HUES6 (cell line): ENCODE results near the gene FBXW8.

ENCODE experiments used
- H3K27ac ChIP-seq: 2 replicates; pipeline ENCODE4 v1.7.0; 2013; ENCODE audit warnings: low read depth, mild to moderate bottlenecking, low read length, inconsistent platforms
- H3K27me3 ChIP-seq: 2 replicates; pipeline ENCODE4 v1.6.1; 2013; ENCODE audit warnings: low read length; ENCODE audit not compliant: control insufficient read depth, insufficient read depth
- H3K36me3 ChIP-seq: 2 replicates; pipeline ENCODE4 v1.6.1; 2013; ENCODE audit warnings: low read length; ENCODE audit not compliant: control insufficient read depth, insufficient read depth
- H3K4me1 ChIP-seq: 2 replicates; pipeline ENCODE4 v1.6.1; 2013; ENCODE audit warnings: low read length; ENCODE audit not compliant: control insufficient read depth, insufficient read depth
- H3K4me3 ChIP-seq: 2 replicates; pipeline ENCODE4 v1.5.1; 2013; ENCODE audit warnings: low read depth, low read length
- H3K9ac ChIP-seq: one replicate; pipeline ENCODE4 v1.6.1; 2013; ENCODE audit warnings: mild to moderate bottlenecking, low read length
- H3K9me3 ChIP-seq: 2 replicates; pipeline ENCODE4 v1.6.1; 2013; ENCODE audit warnings: low read depth, low read length; ENCODE audit not compliant: control insufficient read depth, insufficient read depth

FBXW8 gene

DNA sequence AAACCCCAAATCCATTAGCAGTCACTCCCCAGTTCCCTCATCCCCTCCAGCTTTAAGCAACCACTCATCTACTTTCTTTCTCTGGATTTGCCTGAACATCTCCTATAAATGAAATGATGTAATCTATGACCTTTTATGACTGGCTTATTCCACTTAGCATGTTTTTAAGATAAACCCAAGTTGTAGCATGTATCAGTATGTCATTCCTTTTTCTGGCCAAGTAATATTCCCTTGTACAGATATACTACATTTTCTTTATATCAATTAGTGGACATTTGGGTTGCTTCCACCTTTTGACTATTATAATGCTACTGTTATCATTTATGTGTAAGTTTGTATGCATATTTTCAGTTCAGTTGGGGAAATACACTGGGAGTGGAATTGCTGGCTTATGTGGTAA lies 105.1 kb downstream of the FBXW8 start:
- Histone ChIP-seq H3K4me1 (peaks cover 7% of the 10 kb centered on the region; the same call in 1 of the 2 replicates), H3K27ac (no peak overlapping the region), H3K9me3 (peaks cover 6% of the 10 kb centered on the region; the same call in 1 of the 2 replicates), H3K9ac (no peak overlapping the region), H3K36me3 (peaks cover 31% of the 10 kb centered on the region), H3K4me3 (no peak overlapping the region), H3K27me3 (no peaks in the 10 kb centered on the region)

DNA sequence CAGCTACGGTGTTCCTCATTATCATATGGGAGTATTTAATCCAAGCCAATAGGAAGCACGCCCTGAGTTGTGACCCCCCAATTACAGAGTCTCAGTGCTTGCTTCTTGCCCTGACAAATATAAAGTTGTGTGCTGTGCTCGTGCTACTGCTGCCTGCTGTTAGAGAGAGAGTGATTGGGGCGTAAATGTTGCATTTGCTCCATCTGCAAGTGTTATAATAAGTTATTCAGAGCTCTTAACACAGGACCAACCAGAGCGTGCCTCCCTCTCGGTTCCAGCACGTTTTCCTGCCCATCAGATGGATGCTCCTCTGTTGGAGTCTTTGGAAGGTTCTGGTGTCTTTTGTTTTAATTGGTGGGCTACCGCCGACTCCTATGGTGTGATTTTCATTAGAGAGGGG lies 107.1 kb downstream of the FBXW8 start:
- H3K27me3 ChIP-seq, result no peaks in the 10 kb centered on the region
- no peak overlapping the region for H3K4me3 ChIP-seq
- peaks cover 6% of the 10 kb centered on the region; the same call in 1 of the 2 replicates for H3K9me3 ChIP-seq
- no peaks in the 10 kb centered on the region for H3K4me1 ChIP-seq
- no peak overlapping the region for H3K27ac ChIP-seq
- peaks cover 31% of the 10 kb centered on the region for H3K36me3 ChIP-seq
- no peak overlapping the region for H3K9ac ChIP-seq

DNA sequence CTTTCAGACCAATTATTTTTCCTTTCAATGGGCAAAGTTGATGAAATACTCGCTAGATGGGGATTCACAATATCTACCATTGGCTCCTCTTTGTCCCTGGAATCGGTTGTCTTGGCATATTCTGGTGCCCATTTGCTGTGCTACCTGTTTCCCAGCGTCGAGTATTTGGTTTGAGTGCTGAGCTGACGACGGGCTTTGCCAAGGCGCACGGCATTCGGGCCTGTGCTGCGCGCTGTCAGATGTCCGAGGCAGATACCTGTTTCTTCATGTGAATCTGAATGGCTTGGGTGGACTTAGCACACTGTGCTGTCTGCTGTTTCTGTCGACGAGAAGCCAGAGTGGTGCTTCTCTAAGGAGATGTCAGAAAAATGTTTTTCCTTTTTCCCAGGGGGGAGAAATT lies 107.5 kb downstream of the FBXW8 start:
- no peak overlapping the region for H3K9ac ChIP-seq
- peaks cover 6% of the 10 kb centered on the region; the same call in 1 of the 2 replicates for H3K9me3 ChIP-seq
- H3K36me3 ChIP-seq, result peaks cover 26% of the 10 kb centered on the region
- no peak overlapping the region for H3K4me3 ChIP-seq
- H3K4me1 ChIP-seq, result no peaks in the 10 kb centered on the region
- no peaks in the 10 kb centered on the region for H3K27me3 ChIP-seq
- H3K27ac ChIP-seq, result no peak overlapping the region

DNA sequence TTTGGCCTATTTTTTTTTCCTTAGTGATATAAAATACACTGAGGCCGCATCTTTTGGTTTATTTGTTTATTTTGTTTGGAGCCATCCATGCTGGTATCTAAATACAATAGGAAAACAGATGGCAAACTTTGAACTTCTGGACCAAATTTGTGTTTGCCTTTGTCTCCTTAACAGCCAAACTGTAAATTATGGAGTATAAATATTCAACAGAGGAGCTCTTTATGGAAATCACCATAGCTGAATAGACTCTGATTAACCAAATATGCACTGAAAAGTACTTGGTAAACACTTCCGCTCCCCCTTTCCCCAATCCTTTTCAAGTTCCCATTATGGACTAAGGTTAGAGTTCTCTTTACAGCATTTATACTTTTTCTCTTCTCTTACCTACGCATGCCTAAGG lies 107.9 kb downstream of the FBXW8 start:
- Histone ChIP-seq H3K9me3 (peaks cover 6% of the 10 kb centered on the region; the same call in 1 of the 2 replicates), H3K4me1 (no peaks in the 10 kb centered on the region), H3K27ac (no peak overlapping the region), H3K36me3 (peaks cover 27% of the 10 kb centered on the region), H3K4me3 (no peak overlapping the region), H3K9ac (no peak overlapping the region), H3K27me3 (no peaks in the 10 kb centered on the region)

DNA sequence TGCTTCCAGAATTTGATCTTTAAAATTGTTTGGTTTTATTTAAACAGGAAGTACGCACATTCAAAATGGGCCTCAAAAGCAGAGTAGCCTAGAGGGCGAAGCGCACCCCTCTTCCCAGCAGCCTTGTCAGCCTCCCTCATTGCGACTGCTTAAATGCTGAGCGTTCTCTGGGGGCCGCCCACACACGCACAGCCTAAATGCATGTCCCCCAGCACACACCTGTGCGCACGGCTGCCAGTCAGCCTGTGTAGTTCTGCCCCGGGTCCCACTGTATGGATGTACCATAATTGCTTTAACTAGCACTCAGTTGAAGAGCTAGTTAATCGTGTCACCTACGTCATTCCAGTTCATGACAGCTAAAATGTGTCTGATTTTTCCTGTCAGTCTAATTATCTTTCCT lies 109.1 kb downstream of the FBXW8 start:
- H3K36me3 ChIP-seq, result peaks cover 30% of the 10 kb centered on the region
- no peak overlapping the region for H3K4me3 ChIP-seq
- H3K9ac ChIP-seq, result no peak overlapping the region
- H3K9me3 ChIP-seq, result no peaks in the 10 kb centered on the region; the same call in 1 of the 2 replicates
- no peaks in the 10 kb centered on the region for H3K4me1 ChIP-seq
- H3K27me3 ChIP-seq, result no peaks in the 10 kb centered on the region
- H3K27ac ChIP-seq, result no peak overlapping the region

DNA sequence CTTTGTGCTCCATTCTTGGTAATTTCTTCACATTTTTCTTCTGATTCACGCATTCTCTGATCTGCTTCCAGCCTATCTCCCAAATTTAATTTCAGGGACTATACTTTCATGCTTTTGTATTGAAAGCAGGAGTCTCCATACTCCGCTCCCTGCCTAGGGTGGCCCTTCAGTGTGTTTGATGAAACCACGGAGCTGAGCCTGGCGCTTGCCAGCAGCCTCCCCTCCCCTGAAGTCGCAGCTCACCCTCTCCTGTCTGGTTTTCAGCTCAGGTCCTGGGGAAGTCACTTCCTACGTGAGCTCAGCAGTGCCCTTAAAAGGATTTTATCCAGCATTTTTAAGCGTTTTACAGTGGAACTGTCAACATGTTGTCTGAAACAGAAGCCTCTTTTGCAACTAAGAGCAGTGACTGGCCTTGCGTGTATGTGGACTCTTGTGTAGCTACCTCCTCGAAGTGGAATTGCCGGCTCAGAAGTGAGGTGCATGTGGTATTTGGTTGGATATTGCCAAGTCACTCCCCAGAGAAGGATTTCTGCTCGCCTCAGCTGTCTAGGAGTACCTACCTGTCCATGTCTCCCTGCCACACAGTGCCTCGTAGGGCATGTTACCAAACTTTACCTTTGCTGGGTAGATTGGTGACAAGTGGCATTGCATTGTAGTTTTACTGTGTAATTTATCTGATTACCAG lies 109.9 kb downstream of the FBXW8 start:
- H3K36me3 ChIP-seq, result peaks cover 27% of the 10 kb centered on the region

DNA sequence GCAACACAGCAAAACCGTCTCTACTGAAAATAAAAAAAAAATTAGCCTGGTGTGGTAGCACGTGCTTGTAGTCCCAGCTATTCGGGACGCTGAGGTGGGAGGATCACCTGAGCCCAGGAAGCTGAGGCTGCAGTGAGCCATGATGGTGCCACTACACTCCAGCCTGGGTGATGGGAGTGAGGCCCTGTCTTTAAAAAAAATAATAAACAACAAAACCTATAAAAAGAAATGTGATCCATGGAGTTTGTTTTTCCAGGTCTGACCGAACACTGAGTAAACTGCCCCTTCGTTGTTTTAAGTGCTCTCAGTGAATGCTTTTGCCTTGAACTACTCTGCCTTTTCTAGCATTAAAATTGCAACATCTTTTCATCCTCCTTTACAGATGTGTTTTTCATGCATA lies 111.7 kb downstream of the FBXW8 start:
- H3K36me3 ChIP-seq, result peaks cover 34% of the 10 kb centered on the region

More for the DNA sequence above, 109.9 kb downstream of the FBXW8 start:
- H3K27ac ChIP-seq, result no peak overlapping the region
- H3K4me1 ChIP-seq, result no peaks in the 10 kb centered on the region
- no peaks in the 10 kb centered on the region for H3K9me3 ChIP-seq
- H3K9ac ChIP-seq, result no peak overlapping the region
- no peaks in the 10 kb centered on the region for H3K27me3 ChIP-seq
- no peak overlapping the region for H3K4me3 ChIP-seq

DNA sequence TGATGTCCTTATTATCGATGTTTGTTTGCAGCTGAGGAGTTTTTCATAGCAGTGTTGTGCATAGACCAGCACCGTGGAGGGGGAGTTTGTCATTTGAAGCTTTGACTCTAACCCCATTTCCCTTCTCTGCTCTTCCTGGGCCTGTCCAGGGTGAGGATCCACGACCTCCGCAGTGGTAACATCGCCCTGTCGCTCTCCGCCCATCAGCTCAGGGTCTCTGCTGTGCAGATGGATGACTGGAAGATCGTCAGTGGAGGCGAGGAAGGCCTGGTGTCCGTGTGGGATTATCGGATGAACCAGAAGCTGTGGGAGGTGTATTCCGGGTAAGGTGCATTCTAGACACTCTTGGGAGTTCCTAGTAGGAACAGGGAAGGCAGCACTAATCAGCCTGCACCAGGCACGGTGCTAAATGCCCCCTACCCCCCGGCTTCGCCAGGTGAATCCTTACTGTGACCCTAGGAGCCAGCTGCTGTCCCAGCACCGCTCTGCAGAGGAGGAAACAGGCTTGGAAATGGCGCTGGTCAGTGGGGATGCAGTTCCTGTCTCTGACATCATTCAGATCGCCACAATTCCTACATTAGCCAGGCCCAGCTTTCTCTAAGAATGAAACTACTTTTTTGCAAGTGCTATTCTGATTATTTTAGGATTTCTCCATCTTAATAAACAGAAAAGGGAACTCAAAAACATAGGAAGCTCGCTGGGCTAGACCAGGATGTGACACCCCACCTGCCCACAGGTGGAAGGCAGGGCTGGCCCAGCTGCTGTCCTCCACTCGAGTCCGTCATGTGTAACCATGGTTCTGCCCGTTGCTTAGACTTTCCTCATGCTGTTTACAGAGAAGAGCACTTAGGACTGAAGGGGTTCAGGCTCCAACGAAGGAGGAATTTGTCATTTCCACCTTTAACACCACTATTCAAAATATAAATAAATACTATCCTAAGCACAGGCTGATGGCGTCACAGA lies 113.5 kb downstream of the FBXW8 start:
- no peak overlapping the region for H3K27ac ChIP-seq
- H3K36me3 ChIP-seq, result peaks cover 50% of the 10 kb centered on the region
- no peaks in the 10 kb centered on the region for H3K27me3 ChIP-seq
- H3K9me3 ChIP-seq, result no peaks in the 10 kb centered on the region
- no peak overlapping the region for H3K4me3 ChIP-seq
- no peak overlapping the region for H3K9ac ChIP-seq
- no peaks in the 10 kb centered on the region for H3K4me1 ChIP-seq

More for the DNA sequence above, 111.7 kb downstream of the FBXW8 start:
- H3K9ac ChIP-seq, result no peak overlapping the region
- no peaks in the 10 kb centered on the region for H3K4me1 ChIP-seq
- H3K9me3 ChIP-seq, result no peaks in the 10 kb centered on the region
- H3K4me3 ChIP-seq, result no peak overlapping the region
- H3K27me3 ChIP-seq, result no peaks in the 10 kb centered on the region
- H3K27ac ChIP-seq, result no peak overlapping the region

DNA sequence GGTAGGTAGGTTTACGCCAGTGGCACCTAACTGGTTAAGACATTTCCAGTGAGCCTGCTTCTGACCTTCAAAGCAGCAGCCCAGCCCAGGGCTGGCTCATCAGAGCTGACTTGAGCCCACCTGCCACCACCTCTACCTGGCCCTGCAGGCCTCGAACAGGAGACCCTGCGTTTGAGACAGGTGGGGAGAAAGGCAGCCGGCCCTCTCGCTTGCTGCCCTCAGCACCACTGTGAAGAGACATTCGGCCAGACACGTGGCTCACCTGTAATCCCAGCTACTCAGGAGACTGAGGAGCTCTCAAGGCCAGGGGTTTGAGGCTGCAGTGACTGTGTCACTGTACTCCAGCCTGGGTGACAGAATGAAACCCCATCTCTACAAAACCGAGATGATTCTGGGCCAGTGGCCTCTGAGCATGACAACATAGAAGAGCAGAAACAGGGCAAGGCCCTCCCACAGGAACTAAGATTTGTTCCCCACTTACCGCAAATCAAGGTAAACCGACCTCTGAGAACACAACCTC lies 114.3 kb downstream of the FBXW8 start:
- Histone ChIP-seq H3K27me3 (no peaks in the 10 kb centered on the region), H3K27ac (no peak overlapping the region), H3K4me1 (no peaks in the 10 kb centered on the region), H3K9ac (no peak overlapping the region), H3K4me3 (no peak overlapping the region), H3K36me3 (peaks cover 50% of the 10 kb centered on the region), H3K9me3 (no peaks in the 10 kb centered on the region)

DNA sequence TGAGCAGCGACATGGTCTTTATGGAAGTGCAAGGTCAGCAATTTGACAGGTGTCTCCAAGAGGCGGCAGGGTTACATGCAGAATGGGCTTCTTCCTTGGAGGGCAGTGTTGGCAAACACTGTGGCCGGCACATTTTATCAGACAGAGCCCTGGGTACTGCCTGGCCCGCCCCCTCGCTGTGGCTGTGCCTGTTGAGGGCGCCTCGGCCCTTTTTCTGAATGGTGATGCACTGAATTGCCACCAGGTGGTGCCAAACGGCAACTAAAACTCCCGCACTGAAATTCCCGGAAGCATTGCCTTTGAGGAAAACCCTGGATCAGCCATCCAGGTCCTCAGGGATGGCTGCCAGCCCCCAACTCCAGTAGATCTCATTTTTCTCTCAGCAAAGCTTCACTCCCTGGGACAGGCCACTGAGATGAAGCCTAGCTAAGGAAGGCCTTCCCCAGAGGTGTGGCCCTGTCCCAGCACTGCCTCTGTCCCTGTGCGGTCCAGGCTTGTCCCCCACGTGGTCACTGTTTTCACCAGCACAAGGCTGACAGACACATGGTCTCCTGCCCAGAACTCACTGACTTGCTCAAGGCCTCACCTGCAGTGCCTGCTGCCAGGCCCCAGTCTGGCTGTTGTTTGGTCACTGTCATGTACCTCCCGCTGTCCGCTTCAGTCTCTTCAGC lies 114.9 kb downstream of the FBXW8 start:
- Histone ChIP-seq H3K4me1 (no peaks in the 10 kb centered on the region), H3K27ac (no peak overlapping the region)

More for the DNA sequence above, 114.9 kb downstream of the FBXW8 start:
- Histone ChIP-seq H3K4me3 (no peak overlapping the region), H3K27me3 (no peaks in the 10 kb centered on the region), H3K9me3 (no peaks in the 10 kb centered on the region), H3K9ac (no peak overlapping the region), H3K36me3 (peaks cover 50% of the 10 kb centered on the region)
